ENCODE results near the gene ADCY4. TPM values are rescaled to one million over a fixed set of nuclear protein-coding genes. Genes with fewer than 3 reads are reported as not detected.
A peak's percentile ranks its signal among the peaks of the same experiment; 100 is the strongest.

ADCY4 gene
- total and polyA plus RNA-seq, 2 donors: 1.9 to 17.6 TPM

GRCh38 chr14:24368562-24369252 lies 33.8 kb upstream of the ADCY4 start:
- no peaks in the 10 kb centered on the region for H3K36me3 ChIP-seq (ENCODE audit: control insufficient read depth in 2 of 2, insufficient read depth in 2 of 2, low read length in 1 of 2)
- H3K27me3 ChIP-seq (ENCODE audit: control insufficient read depth in 2 of 2, insufficient read depth in 1 of 2, low read length in 1 of 2): peaks cover 18 to 36% of the 10 kb centered on the region in 2 donors
- peak in 7 of 9 donors; percentile 30 to 81 (median 61) for DNase-seq (ENCODE audit: low read depth in 6 of 9, low spot score in 9 of 9)
- H3K4me3 ChIP-seq (ENCODE audit: low read length in 2 of 2): peak overlapping the region; percentile 43 to 67
- peaks cover 12 to 41% of the 10 kb centered on the region in 2 donors for H3K4me1 ChIP-seq (ENCODE audit: control insufficient read depth in 2 of 2, insufficient read depth in 2 of 2, low read length in 2 of 2)
- H3K27ac ChIP-seq (ENCODE audit: low read depth in 1 of 2, low read length in 1 of 2): peak overlapping the region in 1 of 2 donors; percentile 74
- 2% methylated on average over 52 of the region's 52 CpGs for WGBS
- H3K9me3 ChIP-seq (ENCODE audit: control insufficient read depth in 2 of 2, insufficient read depth in 1 of 2, low read length in 1 of 2): peaks cover 0 to 3% of the 10 kb centered on the region in 2 donors

GRCh38 chr14:24368212-24368561 lies 33.3 kb upstream of the ADCY4 start:
- Histone ChIP-seq H3K4me1 (ENCODE audit: control insufficient read depth in 2 of 2, insufficient read depth in 2 of 2, low read length in 2 of 2) (peaks cover 12 to 41% of the 10 kb centered on the region in 2 donors), H3K9me3 (ENCODE audit: control insufficient read depth in 2 of 2, insufficient read depth in 1 of 2, low read length in 1 of 2) (peaks cover 0 to 3% of the 10 kb centered on the region in 2 donors), H3K27ac (ENCODE audit: low read depth in 1 of 2, low read length in 1 of 2) (peak overlapping the region in 1 of 2 donors; percentile 74), H3K36me3 (ENCODE audit: control insufficient read depth in 2 of 2, insufficient read depth in 2 of 2, low read length in 1 of 2) (no peaks in the 10 kb centered on the region), H3K4me3 (ENCODE audit: low read length in 2 of 2) (peak overlapping the region; percentile 43 to 67), H3K27me3 (ENCODE audit: control insufficient read depth in 2 of 2, insufficient read depth in 1 of 2, low read length in 1 of 2) (peaks cover 18 to 36% of the 10 kb centered on the region in 2 donors)
- peak in 4 of 9 donors; percentile 9 to 33 (median 20) for DNase-seq (ENCODE audit: low read depth in 6 of 9, low spot score in 9 of 9)
- WGBS: under 1% methylated on average over 15 of the region's 15 CpGs

GRCh38 chr14:24367514-24368211 lies 32.8 kb upstream of the ADCY4 start, which contains the start of gene NFATC4:
Gene NFATC4 (plus strand): TSS chr14:24368184. CDS start chr14:24368341, 157 bp downstream.
- H3K9me3 ChIP-seq (ENCODE audit: control insufficient read depth in 2 of 2, insufficient read depth in 1 of 2, low read length in 1 of 2): peaks cover 0 to 3% of the 10 kb centered on the region in 2 donors
- peaks cover 12 to 41% of the 10 kb centered on the region in 2 donors for H3K4me1 ChIP-seq (ENCODE audit: control insufficient read depth in 2 of 2, insufficient read depth in 2 of 2, low read length in 2 of 2)
- no peaks in the 10 kb centered on the region for H3K36me3 ChIP-seq (ENCODE audit: control insufficient read depth in 2 of 2, insufficient read depth in 2 of 2, low read length in 1 of 2)

GRCh38 chr14:24366721-24367513 lies 32.0 kb upstream of the ADCY4 start:
- peak in 8 of 9 donors; percentile 62 to 92 (median 80) for DNase-seq (ENCODE audit: low read depth in 6 of 9, low spot score in 9 of 9)
- H3K27me3 ChIP-seq (ENCODE audit: control insufficient read depth in 2 of 2, insufficient read depth in 1 of 2, low read length in 1 of 2): peaks cover 18 to 36% of the 10 kb centered on the region in 2 donors
- peaks cover 12 to 41% of the 10 kb centered on the region in 2 donors for H3K4me1 ChIP-seq (ENCODE audit: control insufficient read depth in 2 of 2, insufficient read depth in 2 of 2, low read length in 2 of 2)
- WGBS: 2% methylated on average over 40 of the region's 40 CpGs
- peak overlapping the region; percentile 56 to 85 for H3K27ac ChIP-seq (ENCODE audit: low read depth in 1 of 2, low read length in 1 of 2)
- no peaks in the 10 kb centered on the region for H3K36me3 ChIP-seq (ENCODE audit: control insufficient read depth in 2 of 2, insufficient read depth in 2 of 2, low read length in 1 of 2)
- H3K4me3 ChIP-seq (ENCODE audit: low read length in 2 of 2): peak overlapping the region; percentile 43 to 67
- H3K9me3 ChIP-seq (ENCODE audit: control insufficient read depth in 2 of 2, insufficient read depth in 1 of 2, low read length in 1 of 2): peaks cover 0 to 3% of the 10 kb centered on the region in 2 donors

More at GRCh38 chr14:24367514-24368211, 32.8 kb upstream of the ADCY4 start, which contains the start of gene NFATC4:
- DNase-seq (ENCODE audit: low read depth in 6 of 9, low spot score in 9 of 9): peak in 8 of 9 donors; percentile 54 to 90 (median 70)
- H3K4me3 ChIP-seq (ENCODE audit: low read length in 2 of 2): peak within 1 kb of the TSS; percentile 43 to 67
- 20% methylated on average over 21 of the region's 21 CpGs for WGBS
- H3K27me3 ChIP-seq (ENCODE audit: control insufficient read depth in 2 of 2, insufficient read depth in 1 of 2, low read length in 1 of 2): peaks cover 18 to 36% of the 10 kb centered on the region in 2 donors
- peak within 1 kb of the TSS; percentile 56 to 85 for H3K27ac ChIP-seq (ENCODE audit: low read depth in 1 of 2, low read length in 1 of 2)

GRCh38 chr14:24366413-24366720 lies 31.5 kb upstream of the ADCY4 start:
- peak in 3 of 9 donors; percentile 10 to 28 (median 23) for DNase-seq (ENCODE audit: low read depth in 6 of 9, low spot score in 9 of 9)
- WGBS: 3% methylated on average over 16 of the region's 16 CpGs
- Histone ChIP-seq H3K27ac (ENCODE audit: low read depth in 1 of 2, low read length in 1 of 2) (peak overlapping the region; percentile 83 to 85), H3K9me3 (ENCODE audit: control insufficient read depth in 2 of 2, insufficient read depth in 1 of 2, low read length in 1 of 2) (peaks cover 0 to 3% of the 10 kb centered on the region in 2 donors), H3K4me1 (ENCODE audit: control insufficient read depth in 2 of 2, insufficient read depth in 2 of 2, low read length in 2 of 2) (peaks cover 12 to 41% of the 10 kb centered on the region in 2 donors), H3K27me3 (ENCODE audit: control insufficient read depth in 2 of 2, insufficient read depth in 1 of 2, low read length in 1 of 2) (peaks cover 18 to 36% of the 10 kb centered on the region in 2 donors), H3K36me3 (ENCODE audit: control insufficient read depth in 2 of 2, insufficient read depth in 2 of 2, low read length in 1 of 2) (no peaks in the 10 kb centered on the region), H3K4me3 (ENCODE audit: low read length in 2 of 2) (peak overlapping the region; percentile 43 to 67)

- peak overlapping the region; percentile 43 to 67 for H3K4me3 ChIP-seq (ENCODE audit: low read length in 2 of 2)
- peak; percentile 59 to 90 (median 67) for DNase-seq (ENCODE audit: low read depth in 6 of 9, low spot score in 9 of 9)
- WGBS: 9% methylated on average over 28 of the region's 28 CpGs
- H3K36me3 ChIP-seq (ENCODE audit: control insufficient read depth in 2 of 2, insufficient read depth in 2 of 2, low read length in 1 of 2): no peaks in the 10 kb centered on the region
- H3K27ac ChIP-seq (ENCODE audit: low read depth in 1 of 2, low read length in 1 of 2): peak overlapping the region; percentile 83 to 85
- H3K4me1 ChIP-seq (ENCODE audit: control insufficient read depth in 2 of 2, insufficient read depth in 2 of 2, low read length in 2 of 2): peaks cover 12 to 41% of the 10 kb centered on the region in 2 donors
- H3K27me3 ChIP-seq (ENCODE audit: control insufficient read depth in 2 of 2, insufficient read depth in 1 of 2, low read length in 1 of 2): peaks cover 18 to 36% of the 10 kb centered on the region in 2 donors
- H3K9me3 ChIP-seq (ENCODE audit: control insufficient read depth in 2 of 2, insufficient read depth in 1 of 2, low read length in 1 of 2): peaks cover 0 to 3% of the 10 kb centered on the region in 2 donors
These were observed 30.9 kb upstream of the ADCY4 start for GRCh38 chr14:24365600-24366412.

- no peak overlapping the region for H3K27ac ChIP-seq (ENCODE audit: low read depth in 1 of 2, low read length in 1 of 2)
- H3K4me3 ChIP-seq (ENCODE audit: low read length in 2 of 2): no peak overlapping the region
- DNase-seq (ENCODE audit: low read depth in 6 of 9, low spot score in 9 of 9): no peak
- peaks cover 0 to 3% of the 10 kb centered on the region in 2 donors for H3K9me3 ChIP-seq (ENCODE audit: control insufficient read depth in 2 of 2, insufficient read depth in 1 of 2, low read length in 1 of 2)
- peaks cover 18 to 36% of the 10 kb centered on the region in 2 donors for H3K27me3 ChIP-seq (ENCODE audit: control insufficient read depth in 2 of 2, insufficient read depth in 1 of 2, low read length in 1 of 2)
- H3K4me1 ChIP-seq (ENCODE audit: control insufficient read depth in 2 of 2, insufficient read depth in 2 of 2, low read length in 2 of 2): peaks cover 12 to 34% of the 10 kb centered on the region in 2 donors
- no peaks in the 10 kb centered on the region for H3K36me3 ChIP-seq (ENCODE audit: control insufficient read depth in 2 of 2, insufficient read depth in 2 of 2, low read length in 1 of 2)
- 88% methylated on average over 1 of the region's 1 CpG for WGBS
These were observed 30.0 kb upstream of the ADCY4 start for GRCh38 chr14:24364841-24365240.

- DNase-seq (ENCODE audit: low read depth in 6 of 9, low spot score in 9 of 9): no peak
- Histone ChIP-seq H3K36me3 (ENCODE audit: control insufficient read depth in 2 of 2, insufficient read depth in 2 of 2, low read length in 1 of 2) (no peaks in the 10 kb centered on the region), H3K9me3 (ENCODE audit: control insufficient read depth in 2 of 2, insufficient read depth in 1 of 2, low read length in 1 of 2) (peaks cover 0 to 3% of the 10 kb centered on the region in 2 donors), H3K27ac (ENCODE audit: low read depth in 1 of 2, low read length in 1 of 2) (no peak overlapping the region), H3K4me3 (ENCODE audit: low read length in 2 of 2) (no peak overlapping the region), H3K4me1 (ENCODE audit: control insufficient read depth in 2 of 2, insufficient read depth in 2 of 2, low read length in 2 of 2) (peaks cover 12 to 26% of the 10 kb centered on the region in 2 donors), H3K27me3 (ENCODE audit: control insufficient read depth in 2 of 2, insufficient read depth in 1 of 2, low read length in 1 of 2) (peaks cover 18 to 28% of the 10 kb centered on the region in 2 donors)
- WGBS: 97% methylated on average over 5 of the region's 5 CpGs
These were observed 28.5 kb upstream of the ADCY4 start for GRCh38 chr14:24363401-24363800.

Data from thymus (tissue), 11 donors.